NCI-H2227 (cell line): ENCODE data around the gene SLC35F1.

Experiments used
- DNase-seq: peaks from one replicate; lab custom pipeline; 2025; ENCODE audit not compliant: unreplicated experiment; lab: John Stamatoyannopoulos, UW

The SLC35F1 gene

DNA sequence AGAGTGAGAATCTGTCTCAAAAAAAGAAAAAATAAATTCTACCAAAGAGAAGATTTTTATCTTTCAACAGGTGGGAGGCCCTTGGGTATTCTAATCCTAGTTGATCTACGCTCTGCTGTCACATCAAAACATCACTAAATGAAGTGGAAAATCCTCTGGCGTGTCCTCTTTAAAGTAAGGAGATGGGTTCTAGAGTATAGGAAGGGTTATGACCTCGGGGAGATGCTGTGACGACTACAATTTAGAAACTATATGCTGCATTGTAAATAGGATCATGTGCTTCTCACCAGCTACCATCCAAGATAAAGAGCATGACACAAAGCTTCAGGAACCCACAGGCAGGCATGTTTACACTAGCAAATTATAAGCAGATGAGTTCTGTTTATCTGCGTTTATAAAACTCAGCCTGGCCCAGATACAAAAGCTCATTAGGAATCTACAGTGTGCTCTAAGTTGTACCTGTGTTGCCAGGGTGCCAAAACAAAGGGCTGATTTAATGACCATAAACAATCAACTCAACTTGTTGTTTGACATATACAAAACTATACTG, 443.9 kb downstream of the SLC35F1 start:
- no peak for DNase-seq

DNA sequence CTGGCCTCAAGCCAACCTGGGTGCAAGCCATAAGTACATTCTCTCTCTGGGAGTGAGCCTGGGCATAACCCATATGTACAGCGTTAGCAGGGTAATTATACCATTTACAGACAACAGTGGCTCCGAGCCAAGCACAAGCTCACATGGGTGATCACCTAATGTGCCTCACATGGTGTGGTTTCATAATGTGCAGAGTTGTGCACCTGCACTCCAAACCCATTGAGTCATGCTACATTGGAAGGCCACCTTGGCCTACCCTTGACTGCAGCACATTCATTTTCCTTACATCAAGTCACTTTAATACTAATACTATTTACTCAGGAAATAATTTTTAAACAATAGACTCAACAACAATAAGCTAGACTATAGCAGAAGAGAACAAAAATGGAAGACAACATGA, 446.5 kb downstream of the SLC35F1 start:
- DNase-seq: no peak

- no peak for DNase-seq
Observed at GRCh38 chr6:118354641-118355040, 447.6 kb downstream of the SLC35F1 start.

GRCh38 chr6:118356054-118356453, 449.0 kb downstream of the SLC35F1 start:
- DNase-seq: no peak

- DNase-seq: no peak
Observed at GRCh38 chr6:118356686-118357085, 449.6 kb downstream of the SLC35F1 start.
